Upper lobe of left lung (tissue), 4 donors: ENCODE data around the gene IRF2.

Experiments
- CTCF ChIP-seq, 6 experiments: fragments of 450-650 bp in 4 of 6; fragments of 200-600 bp in 2 of 6; sonication (generic) in 2 of 6; IDR thresholded peaks; one replicate each; pipeline ENCODE4 v1.5.1; 2016 to 2019; ENCODE audit warnings: antibody characterized with exemption in 6 of 6
- EP300 ChIP-seq, 4 donors: sonication (generic); formaldehyde crosslinking; IDR thresholded peaks; one replicate each; pipeline ENCODE4 v1.5.1; 2017; ENCODE audit warnings: antibody characterized with exemption in 4 of 4, control low read depth in 2 of 4
- POLR2A ChIP-seq, 4 donors: fragments of 450-650 bp; IDR thresholded peaks; one replicate each; pipeline ENCODE4 v1.5.1; 2016 to 2017; ENCODE audit warnings: antibody characterized with exemption in 4 of 4, mild to moderate bottlenecking in 2 of 4
- POLR2AphosphoS5 ChIP-seq, 2 donors: sonication (generic); formaldehyde crosslinking; IDR thresholded peaks; one replicate each; pipeline ENCODE4 v1.5.1; 2017; ENCODE audit warnings: antibody characterized with exemption in 2 of 2

GRCh38 chr4:184359888-184360287 is 114.5 kb downstream of the IRF2 start:
- TF ChIP-seq CTCF (IDR thresholded peaks at IDR 0.05): no peak
- no peak for TF ChIP-seq POLR2A (IDR thresholded peaks at IDR 0.05)
- TF ChIP-seq POLR2AphosphoS5 (IDR thresholded peaks at IDR 0.05): no peak
- TF ChIP-seq EP300 (IDR thresholded peaks at IDR 0.05): no peak
